ENCODE data around the gene RHNO1. TPM values are rescaled to one million over a fixed set of nuclear protein-coding genes. Genes with fewer than 3 reads are reported as not detected.

The RHNO1 gene
- total and polyA plus RNA-seq, 7 donors = 6.1 to 21.6 (median 9.6) TPM

DNA sequence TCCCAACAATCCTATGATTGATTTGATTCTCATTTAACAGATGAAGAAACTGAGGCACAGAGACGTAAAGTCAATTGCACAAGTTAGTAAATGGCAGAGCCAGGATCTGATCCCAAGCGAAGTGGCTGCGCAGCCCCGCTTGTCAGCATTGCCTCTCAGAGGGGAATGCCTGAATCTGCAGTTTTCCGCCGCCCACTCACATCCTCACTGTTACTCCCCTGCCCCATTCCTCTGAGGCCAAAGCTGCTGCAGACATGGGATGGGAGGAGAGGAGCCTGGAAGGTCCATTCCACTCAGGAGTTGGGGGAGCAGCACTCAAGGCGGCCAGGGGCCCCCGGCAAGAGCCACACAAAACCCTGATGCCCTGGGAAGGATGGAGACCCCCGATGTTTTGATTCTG lies 43.2 kb upstream of the RHNO1 start:
- H3K36me3 ChIP-seq = peaks cover 0 to 28% (median 10%) of the 10 kb centered on the region in 4 donors
- peaks cover 0 to 29% (median 0%) of the 10 kb centered on the region in 3 donors for H3K27me3 ChIP-seq
- peak overlapping the region in 1 of 4 donors; percentile 14 for H3K27ac ChIP-seq
- H3K4me1 ChIP-seq = peaks cover 0 to 18% (median 14%) of the 10 kb centered on the region in 4 donors
- intact Hi-C loops (cut with DNase I) = no loop called here
- TF ChIP-seq EP300 (IDR thresholded peaks at IDR 0.05) (no peak), POLR2A (IDR thresholded peaks at IDR 0.05) (no peak), POLR2AphosphoS5 (IDR thresholded peaks at IDR 0.05) (no peak)
- TF ChIP-seq, protein P1, sequence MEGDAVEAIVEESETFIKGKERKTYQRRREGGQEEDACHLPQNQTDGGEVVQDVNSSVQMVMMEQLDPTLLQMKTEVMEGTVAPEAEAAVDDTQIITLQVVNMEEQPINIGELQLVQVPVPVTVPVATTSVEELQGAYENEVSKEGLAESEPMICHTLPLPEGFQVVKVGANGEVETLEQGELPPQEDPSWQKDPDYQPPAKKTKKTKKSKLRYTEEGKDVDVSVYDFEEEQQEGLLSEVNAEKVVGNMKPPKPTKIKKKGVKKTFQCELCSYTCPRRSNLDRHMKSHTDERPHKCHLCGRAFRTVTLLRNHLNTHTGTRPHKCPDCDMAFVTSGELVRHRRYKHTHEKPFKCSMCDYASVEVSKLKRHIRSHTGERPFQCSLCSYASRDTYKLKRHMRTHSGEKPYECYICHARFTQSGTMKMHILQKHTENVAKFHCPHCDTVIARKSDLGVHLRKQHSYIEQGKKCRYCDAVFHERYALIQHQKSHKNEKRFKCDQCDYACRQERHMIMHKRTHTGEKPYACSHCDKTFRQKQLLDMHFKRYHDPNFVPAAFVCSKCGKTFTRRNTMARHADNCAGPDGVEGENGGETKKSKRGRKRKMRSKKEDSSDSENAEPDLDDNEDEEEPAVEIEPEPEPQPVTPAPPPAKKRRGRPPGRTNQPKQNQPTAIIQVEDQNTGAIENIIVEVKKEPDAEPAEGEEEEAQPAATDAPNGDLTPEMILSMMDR (IDR thresholded peaks at IDR 0.05) = no peak
- H3K9me3 ChIP-seq = no peaks in the 10 kb centered on the region
- H3K4me3 ChIP-seq = peak overlapping the region in 2 of 4 donors; percentile 29 to 30
- DNase-seq = no peak
- WGBS, 2 donors = 82 to 83% methylated on average over 9 of the region's 9 CpGs

DNA sequence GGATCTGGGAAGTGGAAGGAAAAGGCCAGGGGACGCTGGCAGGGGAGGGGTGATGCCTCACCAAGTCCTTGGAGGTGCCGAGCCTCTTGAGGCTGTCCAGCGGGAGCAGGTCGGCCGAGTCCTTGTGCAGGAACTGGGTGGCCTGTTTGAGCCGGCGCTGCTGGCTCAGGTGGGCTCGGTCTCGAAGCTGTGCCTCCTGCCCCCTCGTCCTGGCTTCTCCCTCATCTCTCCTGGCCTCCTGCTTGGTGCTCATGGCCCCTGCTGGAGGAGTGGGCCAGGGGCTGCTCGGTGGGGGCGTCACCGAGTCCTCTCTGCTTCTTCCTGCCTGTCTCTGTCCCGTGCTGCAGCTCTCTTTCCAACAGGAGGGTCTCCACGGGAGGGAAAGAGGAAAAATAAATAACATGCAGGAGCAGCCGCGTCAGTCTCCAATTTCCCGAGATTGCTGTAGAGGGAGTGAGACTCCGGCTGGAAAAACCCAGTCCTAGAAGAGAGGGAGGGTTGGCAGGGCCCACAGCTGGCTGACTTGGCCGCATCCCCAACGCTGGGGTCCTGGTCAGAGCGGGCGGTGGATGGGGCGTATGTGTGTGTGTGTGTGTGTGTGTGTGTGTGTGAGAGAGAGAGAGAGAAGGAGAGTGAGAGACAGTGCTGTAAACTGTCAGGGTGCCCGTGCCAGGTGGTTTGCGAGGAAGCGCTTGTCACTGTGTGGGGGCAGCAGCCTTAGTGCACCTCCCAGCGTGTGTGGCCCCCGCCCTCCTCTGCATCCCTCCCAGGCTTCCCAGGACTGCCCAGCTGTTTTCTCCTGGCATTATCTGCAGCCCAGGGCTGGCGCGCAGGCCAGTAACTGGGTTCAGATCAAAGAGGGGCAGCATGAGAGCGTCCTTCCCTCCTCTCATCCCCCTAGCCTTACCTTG lies 42.2 kb upstream of the RHNO1 start, which contains the start of gene NRIP2:
Gene NRIP2 (minus strand): TSS at position 455 of the 911 bp plus-strand sequence. CDS start 52 bp downstream, at position 403.
- TF ChIP-seq EP300 (IDR thresholded peaks at IDR 0.05) (no peak), POLR2AphosphoS5 (IDR thresholded peaks at IDR 0.05) (no peak), POLR2A (IDR thresholded peaks at IDR 0.05) (no peak)
- TF ChIP-seq, protein P1 (IDR thresholded peaks at IDR 0.05) = peak in 1 of 4 experiments; percentile 8
- 18 to 30% methylated on average over 32 of the region's 32 CpGs for WGBS, 2 donors
- DNase-seq = no peak
- Histone ChIP-seq H3K9me3 (no peaks in the 10 kb centered on the region), H3K4me3 (peak within 1 kb of the TSS in 3 of 4 donors; percentile 28 to 30 (median 29)), H3K4me1 (peaks cover 0 to 18% (median 14%) of the 10 kb centered on the region in 4 donors), H3K36me3 (peaks cover 0 to 23% (median 9%) of the 10 kb centered on the region in 4 donors), H3K27ac (peak within 1 kb of the TSS; percentile 14 to 23 (median 16)), H3K27me3 (peaks cover 0 to 29% (median 0%) of the 10 kb centered on the region in 3 donors)
- intact Hi-C loops (cut with DNase I) = no loop called here

DNA sequence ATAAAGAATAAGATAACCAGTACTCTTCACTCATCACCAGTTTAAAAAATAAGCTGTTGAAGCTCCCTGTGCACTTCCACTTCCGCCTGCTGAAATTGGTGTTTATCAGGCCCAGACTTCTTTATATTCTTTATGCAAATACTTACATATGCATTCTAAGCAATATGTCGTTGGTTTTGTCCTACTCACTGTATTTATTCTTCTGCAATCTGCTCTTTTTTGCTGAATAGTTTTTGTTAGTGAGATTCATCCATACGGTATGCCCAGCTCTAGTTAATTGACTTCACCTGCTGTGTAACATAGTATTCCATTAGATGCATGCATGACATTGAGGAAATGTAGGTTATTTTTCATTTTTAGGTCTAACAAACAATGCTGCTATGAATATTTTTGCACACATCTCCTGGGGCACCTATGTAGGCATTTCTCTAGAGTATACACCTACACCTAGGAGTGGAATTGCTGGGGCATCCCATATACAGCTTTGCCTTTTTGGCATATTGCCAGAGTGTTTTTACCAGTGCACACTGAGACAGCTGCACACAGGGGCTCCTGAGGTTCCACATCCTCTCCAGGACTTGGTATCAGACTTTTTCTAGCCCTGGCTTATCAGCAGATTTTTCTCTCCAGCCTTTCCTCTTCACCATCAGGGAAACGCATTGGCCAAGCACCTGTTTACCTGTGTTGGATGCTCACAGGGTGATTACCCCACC lies 41.2 kb upstream of the RHNO1 start:
- Histone ChIP-seq H3K4me3 (no peak overlapping the region), H3K27ac (no peak overlapping the region), H3K4me1 (peaks cover 0 to 18% (median 14%) of the 10 kb centered on the region in 4 donors), H3K36me3 (peaks cover 0 to 14% (median 4%) of the 10 kb centered on the region in 4 donors), H3K27me3 (peaks cover 0 to 29% (median 0%) of the 10 kb centered on the region in 3 donors), H3K9me3 (no peaks in the 10 kb centered on the region)
- DNase-seq = no peak
- 61 to 77% methylated on average over 4 of the region's 4 CpGs for WGBS, 2 donors
- intact Hi-C loops (cut with DNase I) = no loop called here
- TF ChIP-seq EP300 (IDR thresholded peaks at IDR 0.05) (no peak), POLR2AphosphoS5 (IDR thresholded peaks at IDR 0.05) (no peak), POLR2A (IDR thresholded peaks at IDR 0.05) (no peak)
- TF ChIP-seq, protein P1 (IDR thresholded peaks at IDR 0.05) = no peak

DNA sequence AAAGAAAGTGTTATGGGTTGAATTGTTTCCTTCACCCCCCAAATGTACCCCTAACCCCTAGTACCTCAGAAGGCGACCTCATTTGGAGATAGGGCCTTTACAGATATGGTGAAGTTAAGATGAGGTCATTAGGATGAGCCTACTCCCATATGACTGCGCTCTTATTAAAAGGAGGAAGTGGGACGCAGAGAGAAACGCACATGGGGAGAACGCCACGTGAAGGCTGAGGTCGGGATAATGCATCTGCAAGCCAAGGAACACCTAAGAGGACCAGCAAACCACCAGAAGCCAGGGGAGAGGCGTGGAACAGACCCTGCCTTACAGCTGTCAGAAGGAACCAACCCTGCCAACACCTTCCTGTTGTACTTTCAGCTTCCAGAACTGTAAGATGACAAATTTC lies 40.4 kb upstream of the RHNO1 start:
- Histone ChIP-seq H3K36me3 (peaks cover 0 to 7% (median under 1%) of the 10 kb centered on the region in 4 donors), H3K4me3 (no peak overlapping the region), H3K4me1 (peaks cover 0 to 18% (median 14%) of the 10 kb centered on the region in 4 donors), H3K27me3 (peaks cover 0 to 29% (median 0%) of the 10 kb centered on the region in 3 donors), H3K27ac (no peak overlapping the region), H3K9me3 (no peaks in the 10 kb centered on the region)
- WGBS, 2 donors = 88 to 93% methylated on average over 8 of the region's 8 CpGs
- DNase-seq = no peak
- no peak for TF ChIP-seq POLR2A (IDR thresholded peaks at IDR 0.05)
- TF ChIP-seq, protein P1 (IDR thresholded peaks at IDR 0.05) = no peak
- TF ChIP-seq POLR2AphosphoS5 (IDR thresholded peaks at IDR 0.05) = no peak
- no peak for TF ChIP-seq EP300 (IDR thresholded peaks at IDR 0.05)
- intact Hi-C loops (cut with DNase I) = no loop called here
